ENCODE data around the gene MEI1. TPM values are rescaled to one million over a fixed set of nuclear protein-coding genes. Genes with fewer than 3 reads are reported as not detected.

MEI1 gene
- polyA plus RNA-seq, 1 donor from 2014 or later: not detected

- TF ChIP-seq EZH2 (IDR thresholded peaks at IDR 0.05; ENCODE audit: borderline replicate concordance, insufficient read depth, low read length, poor library complexity, severe bottlenecking) (no peak), CTCF (IDR thresholded peaks at IDR 0.05; ENCODE audit: poor library complexity, severe bottlenecking) (no peak)
- Histone ChIP-seq H3K36me3 (ENCODE audit: insufficient read depth, low read length) (no peaks in the 10 kb centered on the region), H4K20me1 (ENCODE audit: insufficient read depth) (no peaks in the 10 kb centered on the region), H3K4me3 (ENCODE audit: low read length) (no peak overlapping the region), H3K4me2 (ENCODE audit: low read length) (no peak overlapping the region), H3K9ac (ENCODE audit: low read length) (no peak overlapping the region), H3K9me3 (ENCODE audit: low read length) (no peaks in the 10 kb centered on the region), H3F3A (ENCODE audit: insufficient read depth, low read length, poor library complexity, severe bottlenecking) (no peaks in the 10 kb centered on the region), H3K9me2 (ENCODE audit: insufficient read depth, low read length) (no peaks in the 10 kb centered on the region), H3K27me3 (ENCODE audit: insufficient read depth, low read depth, low read length) (no peaks in the 10 kb centered on the region), H3K27ac (ENCODE audit: low read length) (no peak overlapping the region), H3K79me2 (replicated peaks; ENCODE audit: insufficient read depth, low read length) (no peaks in the 10 kb centered on the region), H2AFZ (ENCODE audit: low read depth, low read length) (no peak overlapping the region)
Observed at GRCh38 chr22:41768430-41768829, 69.1 kb downstream of the MEI1 start.

GRCh38 chr22:41770715-41771468, 71.6 kb downstream of the MEI1 start:
- Histone ChIP-seq H3K4me2 (ENCODE audit: low read length) (no peak overlapping the region), H3K79me2 (replicated peaks; ENCODE audit: insufficient read depth, low read length) (no peaks in the 10 kb centered on the region), H2AFZ (ENCODE audit: low read depth, low read length) (no peak overlapping the region), H3K36me3 (ENCODE audit: insufficient read depth, low read length) (no peaks in the 10 kb centered on the region), H3K4me3 (ENCODE audit: low read length) (no peak overlapping the region), H4K20me1 (ENCODE audit: insufficient read depth) (no peaks in the 10 kb centered on the region), H3K9me3 (ENCODE audit: low read length) (no peaks in the 10 kb centered on the region), H3K27me3 (ENCODE audit: insufficient read depth, low read depth, low read length) (no peaks in the 10 kb centered on the region), H3K27ac (ENCODE audit: low read length) (no peak overlapping the region), H3K9ac (ENCODE audit: low read length) (no peak overlapping the region), H3F3A (ENCODE audit: insufficient read depth, low read length, poor library complexity, severe bottlenecking) (no peaks in the 10 kb centered on the region), H3K9me2 (ENCODE audit: insufficient read depth, low read length) (no peaks in the 10 kb centered on the region)
- no peak for TF ChIP-seq POLR2AphosphoS5 (IDR thresholded peaks at IDR 0.05)
- no peak for TF ChIP-seq CTCF (IDR thresholded peaks at IDR 0.05; ENCODE audit: poor library complexity, severe bottlenecking)
- TF ChIP-seq EP300 (conservative IDR thresholded peaks at IDR 0.05; ENCODE audit: poor library complexity, severe bottlenecking): no peak
- TF ChIP-seq MXI1 (conservative IDR thresholded peaks at IDR 0.05; ENCODE audit: poor library complexity, severe bottlenecking): no peak
- no peak for TF ChIP-seq EZH2 (IDR thresholded peaks at IDR 0.05; ENCODE audit: borderline replicate concordance, insufficient read depth, low read length, poor library complexity, severe bottlenecking)
- TF ChIP-seq SMC3 (conservative IDR thresholded peaks at IDR 0.05; ENCODE audit: poor library complexity): no peak
- TF ChIP-seq REST (IDR thresholded peaks at IDR 0.05; ENCODE audit: borderline replicate concordance): no peak
- no peak for TF ChIP-seq RAD21 (conservative IDR thresholded peaks at IDR 0.05)
- TF ChIP-seq TAF1 (IDR thresholded peaks at IDR 0.05; ENCODE audit: low read depth): no peak
